ENCODE results near the gene SLC39A1.

The SLC39A1 gene

DNA sequence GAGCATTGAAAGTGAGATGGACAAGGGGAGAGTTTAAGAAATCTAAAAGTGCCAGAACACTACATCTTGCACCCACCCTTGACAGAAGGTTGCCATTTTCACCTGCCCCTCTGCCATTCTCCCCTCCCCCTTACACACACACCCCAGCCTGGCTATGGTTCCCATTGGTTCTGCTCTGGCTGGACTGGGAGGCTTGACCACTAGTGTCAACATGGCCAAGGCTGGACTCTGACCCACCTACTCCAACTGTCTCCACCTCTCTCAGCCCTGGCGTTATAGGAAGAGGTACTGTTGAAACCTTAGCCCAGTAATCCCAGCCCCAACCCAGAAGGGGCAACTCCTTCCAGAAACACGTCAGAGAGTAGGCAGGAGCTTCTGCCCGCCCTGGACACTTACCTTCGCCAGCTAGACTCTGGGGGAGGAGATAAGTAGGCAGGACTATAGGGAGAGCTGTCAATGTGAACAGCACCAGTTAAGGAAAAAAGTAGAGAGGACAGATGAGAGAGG is 9.4 kb downstream of the SLC39A1 start:
- no peak overlapping the region for H3K4me3 ChIP-seq (ENCODE audit: low read depth in 1 of 2, low read length in 1 of 2)
- H3K27me3 ChIP-seq, result no peaks in the 10 kb centered on the region
- peaks cover 23 to 26% of the 10 kb centered on the region in 2 experiments for H3K4me1 ChIP-seq (ENCODE audit: control insufficient read depth in 1 of 2, insufficient read depth in 1 of 2, low read depth in 1 of 2, low read length in 1 of 2)
- TF ChIP-seq, protein P1, sequence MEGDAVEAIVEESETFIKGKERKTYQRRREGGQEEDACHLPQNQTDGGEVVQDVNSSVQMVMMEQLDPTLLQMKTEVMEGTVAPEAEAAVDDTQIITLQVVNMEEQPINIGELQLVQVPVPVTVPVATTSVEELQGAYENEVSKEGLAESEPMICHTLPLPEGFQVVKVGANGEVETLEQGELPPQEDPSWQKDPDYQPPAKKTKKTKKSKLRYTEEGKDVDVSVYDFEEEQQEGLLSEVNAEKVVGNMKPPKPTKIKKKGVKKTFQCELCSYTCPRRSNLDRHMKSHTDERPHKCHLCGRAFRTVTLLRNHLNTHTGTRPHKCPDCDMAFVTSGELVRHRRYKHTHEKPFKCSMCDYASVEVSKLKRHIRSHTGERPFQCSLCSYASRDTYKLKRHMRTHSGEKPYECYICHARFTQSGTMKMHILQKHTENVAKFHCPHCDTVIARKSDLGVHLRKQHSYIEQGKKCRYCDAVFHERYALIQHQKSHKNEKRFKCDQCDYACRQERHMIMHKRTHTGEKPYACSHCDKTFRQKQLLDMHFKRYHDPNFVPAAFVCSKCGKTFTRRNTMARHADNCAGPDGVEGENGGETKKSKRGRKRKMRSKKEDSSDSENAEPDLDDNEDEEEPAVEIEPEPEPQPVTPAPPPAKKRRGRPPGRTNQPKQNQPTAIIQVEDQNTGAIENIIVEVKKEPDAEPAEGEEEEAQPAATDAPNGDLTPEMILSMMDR (IDR thresholded peaks at IDR 0.05), result no peak
- H3K27ac ChIP-seq, result no peak overlapping the region
- H3K36me3 ChIP-seq, result peaks cover 58% of the 10 kb centered on the region
- H3K9me3 ChIP-seq, result no peaks in the 10 kb centered on the region

DNA sequence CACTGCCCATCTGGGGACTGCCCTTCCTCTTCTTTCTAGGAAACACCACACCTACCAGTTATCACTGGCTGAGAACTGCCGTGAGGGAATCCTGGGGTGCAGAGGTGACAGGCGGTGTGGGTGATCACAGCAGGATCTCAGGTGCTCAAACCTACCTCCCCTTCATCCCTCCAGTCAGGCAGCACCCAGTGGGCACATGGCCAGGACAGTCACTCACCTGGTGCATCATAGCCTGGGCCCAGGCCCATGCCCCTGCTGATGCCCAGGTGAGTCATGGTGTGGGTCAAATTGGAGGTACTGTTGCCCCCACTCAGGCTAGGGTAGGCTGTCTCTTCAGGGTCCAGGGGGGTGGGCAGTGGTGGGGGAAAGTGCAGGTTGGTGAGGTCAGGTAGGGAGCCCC is 11.5 kb downstream of the SLC39A1 start:
- Histone ChIP-seq H3K36me3 (peaks cover 79% of the 10 kb centered on the region), H3K4me3 (ENCODE audit: low read depth in 1 of 2, low read length in 1 of 2) (no peak overlapping the region), H3K27ac (no peak overlapping the region), H3K27me3 (no peaks in the 10 kb centered on the region), H3K9me3 (no peaks in the 10 kb centered on the region), H3K4me1 (ENCODE audit: control insufficient read depth in 1 of 2, insufficient read depth in 1 of 2, low read depth in 1 of 2, low read length in 1 of 2) (peaks cover 23 to 26% of the 10 kb centered on the region in 2 experiments)
- TF ChIP-seq, protein P1 (IDR thresholded peaks at IDR 0.05), result no peak

DNA sequence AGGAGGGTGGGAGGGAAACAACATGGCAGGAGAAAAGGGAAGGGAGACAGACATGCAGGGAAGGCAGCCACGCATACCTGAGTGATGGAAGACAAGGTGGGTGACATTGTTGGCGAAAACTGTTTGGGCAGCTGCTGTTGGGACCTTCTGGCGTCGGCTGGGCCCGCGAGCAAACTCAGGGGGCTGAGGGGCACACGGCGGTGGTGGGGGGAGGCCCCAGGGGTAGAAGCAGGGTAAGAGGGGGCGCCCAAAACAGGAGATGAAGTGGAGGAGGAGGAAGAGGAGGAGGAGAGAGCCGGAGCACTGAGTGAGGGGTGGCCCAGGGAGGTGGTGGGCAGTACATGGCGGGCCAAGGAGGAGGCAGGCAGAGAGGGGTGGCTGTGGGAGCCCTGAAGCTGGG is 12.2 kb downstream of the SLC39A1 start:
- peaks cover 19 to 24% of the 10 kb centered on the region in 2 experiments for H3K4me1 ChIP-seq (ENCODE audit: control insufficient read depth in 1 of 2, insufficient read depth in 1 of 2, low read depth in 1 of 2, low read length in 1 of 2)
- H3K27me3 ChIP-seq, result no peaks in the 10 kb centered on the region
- H3K36me3 ChIP-seq, result peaks cover 79% of the 10 kb centered on the region
- H3K9me3 ChIP-seq, result no peaks in the 10 kb centered on the region
- TF ChIP-seq, protein P1 (IDR thresholded peaks at IDR 0.05), result no peak
- H3K4me3 ChIP-seq (ENCODE audit: low read depth in 1 of 2, low read length in 1 of 2), result no peak overlapping the region
- H3K27ac ChIP-seq, result no peak overlapping the region

DNA sequence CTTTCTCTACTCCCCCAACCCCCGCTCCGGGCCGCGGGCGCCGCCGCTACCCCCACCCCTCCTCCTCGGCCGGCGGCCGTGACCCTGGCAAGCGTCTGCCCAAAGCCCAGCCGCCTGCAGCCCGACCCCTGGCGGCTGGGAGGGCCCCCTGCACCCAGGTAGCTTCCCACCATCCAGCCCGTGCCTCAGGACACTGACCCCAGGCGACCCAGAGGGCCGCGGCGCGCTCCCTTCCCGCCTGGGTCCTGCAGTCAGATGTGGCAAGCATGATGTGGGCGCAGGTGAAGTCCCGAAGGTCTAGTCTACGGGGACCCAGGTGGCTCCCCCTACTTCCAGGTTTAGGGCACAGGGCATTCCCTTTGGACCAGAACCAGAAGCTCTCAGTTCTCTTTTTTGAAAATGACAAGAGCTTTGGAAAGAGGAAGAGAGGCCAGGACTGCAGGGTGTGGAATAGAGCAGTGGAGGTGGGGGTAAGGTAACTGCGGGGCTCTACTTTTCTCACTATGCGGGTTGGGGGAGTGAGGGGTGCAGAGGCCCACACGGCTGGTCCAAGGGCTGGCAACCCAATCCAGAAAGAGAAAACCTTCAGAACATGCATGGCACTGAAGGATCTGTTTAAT is 16.6 kb downstream of the SLC39A1 start, which contains the start of gene DENND4B:
Gene DENND4B, minus strand, starts transcription at position 97 of the 620 bp plus-strand sequence. CDS start 2,344 bp downstream, outside the sequence.
- no peaks in the 10 kb centered on the region for H3K27me3 ChIP-seq
- peaks cover 65% of the 10 kb centered on the region for H3K36me3 ChIP-seq
- peak within 1 kb of the TSS; percentile 75 to 83 for H3K4me3 ChIP-seq (ENCODE audit: low read depth in 1 of 2, low read length in 1 of 2)
- H3K27ac ChIP-seq, result peak within 1 kb of the TSS; percentile 100
- peaks cover 41 to 44% of the 10 kb centered on the region in 2 experiments for H3K4me1 ChIP-seq (ENCODE audit: control insufficient read depth in 1 of 2, insufficient read depth in 1 of 2, low read depth in 1 of 2, low read length in 1 of 2)
- TF ChIP-seq, protein P1 (IDR thresholded peaks at IDR 0.05), result peak; percentile 97
- H3K9me3 ChIP-seq, result no peaks in the 10 kb centered on the region

DNA sequence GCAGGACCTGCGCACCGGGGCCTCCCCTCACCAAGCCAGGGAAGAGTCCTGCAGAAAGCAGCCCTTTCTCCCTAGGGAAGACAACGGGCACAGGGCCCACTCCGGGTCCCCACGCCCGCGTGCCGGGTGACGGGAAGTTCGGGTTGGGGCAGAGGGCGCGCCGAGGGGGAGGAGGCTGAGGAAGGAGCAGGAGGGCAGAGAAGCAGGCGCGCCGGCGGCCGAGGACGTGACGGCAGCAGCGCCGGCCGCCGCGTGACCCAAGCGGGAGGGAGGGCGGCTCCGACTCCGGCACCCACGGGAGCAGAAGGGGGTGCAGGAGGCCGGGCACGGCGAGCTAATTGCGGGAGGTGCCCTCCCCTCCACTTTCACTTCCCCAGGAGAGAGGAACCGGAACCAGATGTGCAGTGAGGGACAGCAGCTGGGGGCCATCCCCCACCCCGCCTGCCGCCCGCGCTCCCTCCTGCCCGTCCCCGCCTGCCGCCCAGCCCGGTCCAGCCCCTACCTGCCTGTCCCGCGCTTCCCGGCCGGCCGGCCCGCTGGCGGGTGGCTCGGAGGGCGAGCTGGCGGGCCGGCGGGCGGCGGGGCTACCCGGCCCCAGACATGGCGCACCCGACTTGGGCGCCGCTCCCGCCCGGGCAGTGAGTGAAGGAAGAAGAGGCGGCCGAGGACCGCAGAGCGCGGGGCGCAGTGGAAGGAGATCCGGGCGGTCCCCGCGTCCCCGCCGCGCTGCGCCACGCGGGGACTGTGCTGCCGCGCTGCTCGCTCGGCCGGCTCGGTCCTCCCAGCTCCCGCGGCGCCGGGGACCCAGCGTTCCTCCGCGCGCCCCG is 17.3 kb downstream of the SLC39A1 start:
- H3K27ac ChIP-seq, result peak overlapping the region; percentile 100
- H3K9me3 ChIP-seq, result no peaks in the 10 kb centered on the region
- H3K4me1 ChIP-seq (ENCODE audit: control insufficient read depth in 1 of 2, insufficient read depth in 1 of 2, low read depth in 1 of 2, low read length in 1 of 2), result peaks cover 41 to 47% of the 10 kb centered on the region in 2 experiments
- TF ChIP-seq, protein P1 (IDR thresholded peaks at IDR 0.05), result no peak
- peaks cover 65% of the 10 kb centered on the region for H3K36me3 ChIP-seq
- H3K4me3 ChIP-seq (ENCODE audit: low read depth in 1 of 2, low read length in 1 of 2), result peak overlapping the region; percentile 75 to 83
- H3K27me3 ChIP-seq, result no peaks in the 10 kb centered on the region

All from neutrophil (primary cell).